ENCODE results near the gene CAPN15.

DNA sequence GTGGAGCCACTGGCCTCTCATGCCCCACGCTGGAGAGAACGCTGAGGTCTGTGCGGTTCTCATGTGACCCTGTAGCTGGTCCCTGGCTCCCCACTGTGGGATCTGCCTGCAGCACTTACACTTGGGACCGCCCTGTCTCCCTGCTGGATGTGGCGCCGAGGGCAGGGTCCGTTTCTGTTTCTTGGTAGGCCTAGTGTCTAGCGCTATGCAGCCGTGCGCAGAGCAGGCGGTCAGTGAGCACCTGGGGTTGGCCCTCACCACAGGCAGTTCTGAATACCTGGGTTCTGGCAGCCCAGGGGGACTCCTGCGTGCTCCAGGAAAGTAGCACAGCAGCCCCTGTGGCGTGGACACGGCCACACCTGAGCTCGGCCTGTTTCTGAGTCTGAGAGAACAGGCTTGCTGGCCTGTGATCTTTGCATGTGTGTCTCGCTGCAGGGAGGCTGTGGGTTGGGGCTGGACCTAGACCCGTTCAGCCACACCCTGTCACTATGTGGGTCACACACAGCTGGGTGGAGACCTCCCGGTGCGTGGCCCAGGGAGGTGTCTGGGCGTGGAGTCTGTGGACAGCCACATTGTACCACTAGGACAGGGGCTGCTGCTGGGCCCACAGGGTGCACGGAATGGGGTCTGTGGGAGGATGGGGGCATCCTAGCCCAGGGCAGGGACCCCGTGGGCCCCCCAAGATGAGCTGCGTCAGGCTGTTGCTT is 2.8 kb downstream of the CAPN15 start:
- TF ChIP-seq, protein P1, sequence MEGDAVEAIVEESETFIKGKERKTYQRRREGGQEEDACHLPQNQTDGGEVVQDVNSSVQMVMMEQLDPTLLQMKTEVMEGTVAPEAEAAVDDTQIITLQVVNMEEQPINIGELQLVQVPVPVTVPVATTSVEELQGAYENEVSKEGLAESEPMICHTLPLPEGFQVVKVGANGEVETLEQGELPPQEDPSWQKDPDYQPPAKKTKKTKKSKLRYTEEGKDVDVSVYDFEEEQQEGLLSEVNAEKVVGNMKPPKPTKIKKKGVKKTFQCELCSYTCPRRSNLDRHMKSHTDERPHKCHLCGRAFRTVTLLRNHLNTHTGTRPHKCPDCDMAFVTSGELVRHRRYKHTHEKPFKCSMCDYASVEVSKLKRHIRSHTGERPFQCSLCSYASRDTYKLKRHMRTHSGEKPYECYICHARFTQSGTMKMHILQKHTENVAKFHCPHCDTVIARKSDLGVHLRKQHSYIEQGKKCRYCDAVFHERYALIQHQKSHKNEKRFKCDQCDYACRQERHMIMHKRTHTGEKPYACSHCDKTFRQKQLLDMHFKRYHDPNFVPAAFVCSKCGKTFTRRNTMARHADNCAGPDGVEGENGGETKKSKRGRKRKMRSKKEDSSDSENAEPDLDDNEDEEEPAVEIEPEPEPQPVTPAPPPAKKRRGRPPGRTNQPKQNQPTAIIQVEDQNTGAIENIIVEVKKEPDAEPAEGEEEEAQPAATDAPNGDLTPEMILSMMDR (conservative IDR thresholded peaks at IDR 0.05; ENCODE audit: low read depth, low read length): no peak
- TF ChIP-seq RFX5 (IDR thresholded peaks at IDR 0.05; ENCODE audit: low read depth, low read length) (no peak), MXI1 (IDR thresholded peaks at IDR 0.05; ENCODE audit: borderline replicate concordance, low read depth, low read length) (no peak), SMC3 (IDR thresholded peaks at IDR 0.05; ENCODE audit: low read depth, low read length) (no peak), POLR2A (IDR thresholded peaks at IDR 0.05; ENCODE audit: low read depth, low read length) (no peak), NFE2L2 (IDR thresholded peaks at IDR 0.05; ENCODE audit: low read depth, low read length) (no peak), RCOR1 (IDR thresholded peaks at IDR 0.05; ENCODE audit: insufficient replicate concordance, low read length) (no peak), FOS (IDR thresholded peaks at IDR 0.05; ENCODE audit: low read depth, low read length) (no peak), BHLHE40 (IDR thresholded peaks at IDR 0.05; ENCODE audit: low read depth, low read length) (no peak), CHD1 (IDR thresholded peaks at IDR 0.05; ENCODE audit: low read depth, low read length) (no peak)
- TF ChIP-seq, protein P2, sequence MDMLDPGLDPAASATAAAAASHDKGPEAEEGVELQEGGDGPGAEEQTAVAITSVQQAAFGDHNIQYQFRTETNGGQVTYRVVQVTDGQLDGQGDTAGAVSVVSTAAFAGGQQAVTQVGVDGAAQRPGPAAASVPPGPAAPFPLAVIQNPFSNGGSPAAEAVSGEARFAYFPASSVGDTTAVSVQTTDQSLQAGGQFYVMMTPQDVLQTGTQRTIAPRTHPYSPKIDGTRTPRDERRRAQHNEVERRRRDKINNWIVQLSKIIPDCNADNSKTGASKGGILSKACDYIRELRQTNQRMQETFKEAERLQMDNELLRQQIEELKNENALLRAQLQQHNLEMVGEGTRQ (IDR thresholded peaks at IDR 0.05; ENCODE audit: low read depth, low read length): no peak
- TF ChIP-seq, protein P3, sequence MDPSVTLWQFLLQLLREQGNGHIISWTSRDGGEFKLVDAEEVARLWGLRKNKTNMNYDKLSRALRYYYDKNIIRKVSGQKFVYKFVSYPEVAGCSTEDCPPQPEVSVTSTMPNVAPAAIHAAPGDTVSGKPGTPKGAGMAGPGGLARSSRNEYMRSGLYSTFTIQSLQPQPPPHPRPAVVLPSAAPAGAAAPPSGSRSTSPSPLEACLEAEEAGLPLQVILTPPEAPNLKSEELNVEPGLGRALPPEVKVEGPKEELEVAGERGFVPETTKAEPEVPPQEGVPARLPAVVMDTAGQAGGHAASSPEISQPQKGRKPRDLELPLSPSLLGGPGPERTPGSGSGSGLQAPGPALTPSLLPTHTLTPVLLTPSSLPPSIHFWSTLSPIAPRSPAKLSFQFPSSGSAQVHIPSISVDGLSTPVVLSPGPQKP (IDR thresholded peaks at IDR 0.05; ENCODE audit: borderline replicate concordance, low read depth, low read length): no peak

Measured in IMR-90 (cell line).